ENCODE data around the gene KRTAP10-3. TPM values are rescaled to one million over a fixed set of nuclear protein-coding genes. Genes with fewer than 3 reads are reported as not detected.

The KRTAP10-3 gene
- total and polyA plus RNA-seq, 2 donors (not counting 3 experiments of a cell fraction or from before 2014, with no cell fraction given), result not detected

GRCh38 chr21:44512496-44513388, 45.9 kb downstream of the KRTAP10-3 start:
- Histone ChIP-seq H3K9ac (replicated peaks; ENCODE audit: extremely low read depth, insufficient read depth, low read length) (no peak overlapping the region), H3K9me1 (replicated peaks; ENCODE audit: control insufficient read depth, extremely low read depth, insufficient read depth, low read length) (no peaks in the 10 kb centered on the region), H4K20me1 (replicated peaks; ENCODE audit: control insufficient read depth, extremely low read depth, insufficient read depth, low read length) (no peaks in the 10 kb centered on the region), H3K4me1 (ENCODE audit: control insufficient read depth, extremely low read depth, insufficient read depth, low read length) (no peaks in the 10 kb centered on the region), H3K79me2 (ENCODE audit: control insufficient read depth, insufficient read depth, low read length) (no peaks in the 10 kb centered on the region), H3K36me3 (ENCODE audit: control insufficient read depth in 2 of 2, extremely low read depth in 1 of 2, insufficient read depth in 2 of 2, low read length in 2 of 2) (no peaks in the 10 kb centered on the region), H3K9me3 (replicated peaks; ENCODE audit: control insufficient read depth, insufficient read depth, low read length) (no peaks in the 10 kb centered on the region), H3K27ac (ENCODE audit: insufficient read depth, low read depth, low read length) (no peak overlapping the region), H2AFZ (ENCODE audit: low read depth, low read length) (no peak overlapping the region), H3K27me3 (ENCODE audit: control insufficient read depth in 2 of 2, insufficient read depth in 2 of 2, low read length in 2 of 2) (no peaks in the 10 kb centered on the region), H3K4me2 (ENCODE audit: insufficient read depth, low read length) (no peak overlapping the region), H3K4me3 (replicated peaks in 1 of 3; ENCODE audit: insufficient read depth in 1 of 3, low read depth in 1 of 3, low read length in 3 of 3) (no peak overlapping the region)
- ChIA-PET POLR2A (no interaction called here), CTCF (interaction anchor here (0.7 to 5.1 kb wide), 3 partner anchors 281 to 427 kb away, joined by 3 to 125 read pairs (median 22); partner anchors contain the start of gene SLX9)
- DNase-seq (ENCODE audit: low read depth, low spot score) (no peak), FAIRE-seq (no peak)
- intact Hi-C loops (cut with micrococcal nuclease), result loop anchor here (10.0 kb wide), 1 partner anchor 422 kb away; no protein-coding TSS in a partner anchor
- no TSS peak for BruUV-seq (replicated peaks)
- TF ChIP-seq, protein P1, sequence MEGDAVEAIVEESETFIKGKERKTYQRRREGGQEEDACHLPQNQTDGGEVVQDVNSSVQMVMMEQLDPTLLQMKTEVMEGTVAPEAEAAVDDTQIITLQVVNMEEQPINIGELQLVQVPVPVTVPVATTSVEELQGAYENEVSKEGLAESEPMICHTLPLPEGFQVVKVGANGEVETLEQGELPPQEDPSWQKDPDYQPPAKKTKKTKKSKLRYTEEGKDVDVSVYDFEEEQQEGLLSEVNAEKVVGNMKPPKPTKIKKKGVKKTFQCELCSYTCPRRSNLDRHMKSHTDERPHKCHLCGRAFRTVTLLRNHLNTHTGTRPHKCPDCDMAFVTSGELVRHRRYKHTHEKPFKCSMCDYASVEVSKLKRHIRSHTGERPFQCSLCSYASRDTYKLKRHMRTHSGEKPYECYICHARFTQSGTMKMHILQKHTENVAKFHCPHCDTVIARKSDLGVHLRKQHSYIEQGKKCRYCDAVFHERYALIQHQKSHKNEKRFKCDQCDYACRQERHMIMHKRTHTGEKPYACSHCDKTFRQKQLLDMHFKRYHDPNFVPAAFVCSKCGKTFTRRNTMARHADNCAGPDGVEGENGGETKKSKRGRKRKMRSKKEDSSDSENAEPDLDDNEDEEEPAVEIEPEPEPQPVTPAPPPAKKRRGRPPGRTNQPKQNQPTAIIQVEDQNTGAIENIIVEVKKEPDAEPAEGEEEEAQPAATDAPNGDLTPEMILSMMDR (IDR thresholded peaks at IDR 0.05; ENCODE audit: extremely low read depth in 1 of 2, insufficient read depth in 1 of 2, low read depth in 1 of 2, low read length in 2 of 2), result no peak
- TF ChIP-seq JUN (IDR thresholded peaks at IDR 0.05; ENCODE audit: borderline replicate concordance, insufficient read depth, insufficient read length, low read depth), result no peak
- no peak for TF ChIP-seq GATA2 (IDR thresholded peaks at IDR 0.05; ENCODE audit: insufficient read depth, insufficient read length, low read depth, low read length)
- TF ChIP-seq MYC (IDR thresholded peaks at IDR 0.05; ENCODE audit: low read depth, low read length), result no peak
- TF ChIP-seq MAX (IDR thresholded peaks at IDR 0.05; ENCODE audit: insufficient read depth, insufficient read length), result no peak
- TF ChIP-seq POLR2A (IDR thresholded peaks at IDR 0.05; ENCODE audit: low read depth, low read length), result no peak
- no peak for TF ChIP-seq FOS (IDR thresholded peaks at IDR 0.05; ENCODE audit: borderline replicate concordance, insufficient read depth, low read length)
- TF ChIP-seq POLR2AphosphoS5 (IDR thresholded peaks at IDR 0.05; ENCODE audit: insufficient read depth, low read depth, low read length), result no peak
- dilution Hi-C loops (cut with MboI; ENCODE audit: extremely low pct_ligation_motif_present, low sequenced_read_pairs), result no loop called here
